Stimulated activated CD8-positive, alpha-beta memory T cell treated with anti-CD3 and anti-CD28 coated beads, Interleukin-2, amount 100 ng/mL, for 1 hour (primary cell): Measurements from ENCODE around the gene RWDD4.
"Not testable (repeated sequence)": the region's sequence is repeated elsewhere in the genome, so short reads cannot be mapped to it uniquely, and the experiment has no call there.

Source experiments
- DNase-seq, 2 donors: peaks; one replicate each; pipeline ENCODE4 v3.0.0-alpha.2; 2020; ENCODE audit warnings: low read depth in 2 of 2

The RWDD4 gene

GRCh38 chr4:183635741-183636140 is 23.2 kb downstream of the RWDD4 start:
- no peak for DNase-seq

GRCh38 chr4:183635321-183635720 is 23.7 kb downstream of the RWDD4 start:
- no peak for DNase-seq

GRCh38 chr4:183633476-183634400 is 25.2 kb downstream of the RWDD4 start:
- DNase-seq = no peak

- DNase-seq = no peak
Observed at GRCh38 chr4:183632689-183633088, 26.3 kb downstream of the RWDD4 start.

GRCh38 chr4:183631577-183632198 is 27.3 kb downstream of the RWDD4 start:
- DNase-seq = no peak

- DNase-seq = no peak
Observed at GRCh38 chr4:183627979-183628588, 30.9 kb downstream of the RWDD4 start.

GRCh38 chr4:183627286-183627685 is 31.7 kb downstream of the RWDD4 start:
- not testable (repeated sequence) for DNase-seq

- no peak for DNase-seq
Observed at GRCh38 chr4:183626168-183626567, 32.8 kb downstream of the RWDD4 start.

- no peak for DNase-seq
Observed at GRCh38 chr4:183624548-183624947, 34.4 kb downstream of the RWDD4 start.

GRCh38 chr4:183621875-183622274 is 37.1 kb downstream of the RWDD4 start:
- DNase-seq = no peak

GRCh38 chr4:183620421-183620820 is 38.6 kb downstream of the RWDD4 start:
- no peak for DNase-seq

- DNase-seq = no peak
Observed at GRCh38 chr4:183618681-183619080, 40.3 kb downstream of the RWDD4 start.

- no peak for DNase-seq
Observed at GRCh38 chr4:183617075-183617474, 41.9 kb downstream of the RWDD4 start.

GRCh38 chr4:183612329-183613250 is 46.4 kb downstream of the RWDD4 start:
- DNase-seq = no peak

- DNase-seq = no peak
Observed at GRCh38 chr4:183611210-183611830, 47.7 kb downstream of the RWDD4 start.

- DNase-seq = no peak
Observed at GRCh38 chr4:183610613-183611012, 48.4 kb downstream of the RWDD4 start.

GRCh38 chr4:183610033-183610432 is 49.0 kb downstream of the RWDD4 start:
- DNase-seq = no peak

GRCh38 chr4:183609151-183609550 is 49.8 kb downstream of the RWDD4 start:
- DNase-seq = no peak

GRCh38 chr4:183607894-183608293 is 51.1 kb downstream of the RWDD4 start:
- DNase-seq = no peak

GRCh38 chr4:183602557-183603027 is 56.4 kb downstream of the RWDD4 start:
- DNase-seq = no peak

- DNase-seq = no peak
Observed at GRCh38 chr4:183601381-183601780, 57.6 kb downstream of the RWDD4 start.
